Measurements from ENCODE around the gene OR2B2. TPM values are rescaled to one million over a fixed set of nuclear protein-coding genes. Genes with fewer than 3 reads are reported as not detected.
A peak's percentile ranks its signal among the peaks of the same experiment; 100 is the strongest.

OR2B2 gene
- polyA plus RNA-seq, 1 donor from 2014 or later: not detected

GRCh38 chr6:27867945-27868300 lies 44.3 kb downstream of the OR2B2 start:
- Histone ChIP-seq H3K79me2 (replicated peaks; ENCODE audit: insufficient read depth, low read length) (no peaks in the 10 kb centered on the region), H3F3A (ENCODE audit: insufficient read depth, low read length, poor library complexity, severe bottlenecking) (peaks cover 10% of the 10 kb centered on the region), H3K27me3 (ENCODE audit: insufficient read depth, low read depth, low read length) (peaks cover 29% of the 10 kb centered on the region), H3K4me2 (ENCODE audit: low read length) (no peak overlapping the region), H3K9me3 (ENCODE audit: low read length) (no peaks in the 10 kb centered on the region), H4K20me1 (ENCODE audit: insufficient read depth) (no peaks in the 10 kb centered on the region), H3K4me3 (ENCODE audit: low read length) (peak overlapping the region; percentile 81), H3K9me2 (ENCODE audit: insufficient read depth, low read length) (no peaks in the 10 kb centered on the region), H3K36me3 (ENCODE audit: insufficient read depth, low read length) (no peaks in the 10 kb centered on the region), H3K9ac (ENCODE audit: low read length) (no peak overlapping the region), H3K27ac (ENCODE audit: low read length) (no peak overlapping the region), H2AFZ (ENCODE audit: low read depth, low read length) (no peak overlapping the region)
- TF ChIP-seq EP300 (conservative IDR thresholded peaks at IDR 0.05; ENCODE audit: poor library complexity, severe bottlenecking): no peak
- TF ChIP-seq EZH2 (IDR thresholded peaks at IDR 0.05; ENCODE audit: borderline replicate concordance, insufficient read depth, low read length, poor library complexity, severe bottlenecking): no peak
- TF ChIP-seq POLR2AphosphoS5 (IDR thresholded peaks at IDR 0.05): no peak
- TF ChIP-seq MXI1 (conservative IDR thresholded peaks at IDR 0.05; ENCODE audit: poor library complexity, severe bottlenecking): no peak
- no peak for TF ChIP-seq SMC3 (conservative IDR thresholded peaks at IDR 0.05; ENCODE audit: poor library complexity)
- no peak for TF ChIP-seq TAF1 (IDR thresholded peaks at IDR 0.05; ENCODE audit: low read depth)
- no peak for TF ChIP-seq RAD21 (conservative IDR thresholded peaks at IDR 0.05)
- TF ChIP-seq, protein P1, sequence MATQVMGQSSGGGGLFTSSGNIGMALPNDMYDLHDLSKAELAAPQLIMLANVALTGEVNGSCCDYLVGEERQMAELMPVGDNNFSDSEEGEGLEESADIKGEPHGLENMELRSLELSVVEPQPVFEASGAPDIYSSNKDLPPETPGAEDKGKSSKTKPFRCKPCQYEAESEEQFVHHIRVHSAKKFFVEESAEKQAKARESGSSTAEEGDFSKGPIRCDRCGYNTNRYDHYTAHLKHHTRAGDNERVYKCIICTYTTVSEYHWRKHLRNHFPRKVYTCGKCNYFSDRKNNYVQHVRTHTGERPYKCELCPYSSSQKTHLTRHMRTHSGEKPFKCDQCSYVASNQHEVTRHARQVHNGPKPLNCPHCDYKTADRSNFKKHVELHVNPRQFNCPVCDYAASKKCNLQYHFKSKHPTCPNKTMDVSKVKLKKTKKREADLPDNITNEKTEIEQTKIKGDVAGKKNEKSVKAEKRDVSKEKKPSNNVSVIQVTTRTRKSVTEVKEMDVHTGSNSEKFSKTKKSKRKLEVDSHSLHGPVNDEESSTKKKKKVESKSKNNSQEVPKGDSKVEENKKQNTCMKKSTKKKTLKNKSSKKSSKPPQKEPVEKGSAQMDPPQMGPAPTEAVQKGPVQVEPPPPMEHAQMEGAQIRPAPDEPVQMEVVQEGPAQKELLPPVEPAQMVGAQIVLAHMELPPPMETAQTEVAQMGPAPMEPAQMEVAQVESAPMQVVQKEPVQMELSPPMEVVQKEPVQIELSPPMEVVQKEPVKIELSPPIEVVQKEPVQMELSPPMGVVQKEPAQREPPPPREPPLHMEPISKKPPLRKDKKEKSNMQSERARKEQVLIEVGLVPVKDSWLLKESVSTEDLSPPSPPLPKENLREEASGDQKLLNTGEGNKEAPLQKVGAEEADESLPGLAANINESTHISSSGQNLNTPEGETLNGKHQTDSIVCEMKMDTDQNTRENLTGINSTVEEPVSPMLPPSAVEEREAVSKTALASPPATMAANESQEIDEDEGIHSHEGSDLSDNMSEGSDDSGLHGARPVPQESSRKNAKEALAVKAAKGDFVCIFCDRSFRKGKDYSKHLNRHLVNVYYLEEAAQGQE (IDR thresholded peaks at IDR 0.05; ENCODE audit: borderline replicate concordance): no peak
- TF ChIP-seq, protein P2, sequence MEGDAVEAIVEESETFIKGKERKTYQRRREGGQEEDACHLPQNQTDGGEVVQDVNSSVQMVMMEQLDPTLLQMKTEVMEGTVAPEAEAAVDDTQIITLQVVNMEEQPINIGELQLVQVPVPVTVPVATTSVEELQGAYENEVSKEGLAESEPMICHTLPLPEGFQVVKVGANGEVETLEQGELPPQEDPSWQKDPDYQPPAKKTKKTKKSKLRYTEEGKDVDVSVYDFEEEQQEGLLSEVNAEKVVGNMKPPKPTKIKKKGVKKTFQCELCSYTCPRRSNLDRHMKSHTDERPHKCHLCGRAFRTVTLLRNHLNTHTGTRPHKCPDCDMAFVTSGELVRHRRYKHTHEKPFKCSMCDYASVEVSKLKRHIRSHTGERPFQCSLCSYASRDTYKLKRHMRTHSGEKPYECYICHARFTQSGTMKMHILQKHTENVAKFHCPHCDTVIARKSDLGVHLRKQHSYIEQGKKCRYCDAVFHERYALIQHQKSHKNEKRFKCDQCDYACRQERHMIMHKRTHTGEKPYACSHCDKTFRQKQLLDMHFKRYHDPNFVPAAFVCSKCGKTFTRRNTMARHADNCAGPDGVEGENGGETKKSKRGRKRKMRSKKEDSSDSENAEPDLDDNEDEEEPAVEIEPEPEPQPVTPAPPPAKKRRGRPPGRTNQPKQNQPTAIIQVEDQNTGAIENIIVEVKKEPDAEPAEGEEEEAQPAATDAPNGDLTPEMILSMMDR (IDR thresholded peaks at IDR 0.05; ENCODE audit: poor library complexity, severe bottlenecking): no peak

- Histone ChIP-seq H3K36me3 (ENCODE audit: insufficient read depth, low read length) (no peaks in the 10 kb centered on the region), H3F3A (ENCODE audit: insufficient read depth, low read length, poor library complexity, severe bottlenecking) (peaks cover 10% of the 10 kb centered on the region), H3K27me3 (ENCODE audit: insufficient read depth, low read depth, low read length) (peaks cover 23% of the 10 kb centered on the region), H4K20me1 (ENCODE audit: insufficient read depth) (no peaks in the 10 kb centered on the region), H3K4me3 (ENCODE audit: low read length) (peak overlapping the region; percentile 81), H3K79me2 (replicated peaks; ENCODE audit: insufficient read depth, low read length) (no peaks in the 10 kb centered on the region), H3K9me3 (ENCODE audit: low read length) (no peaks in the 10 kb centered on the region), H3K4me2 (ENCODE audit: low read length) (peak overlapping the region; percentile 97), H3K27ac (ENCODE audit: low read length) (no peak overlapping the region), H3K9me2 (ENCODE audit: insufficient read depth, low read length) (no peaks in the 10 kb centered on the region), H3K9ac (ENCODE audit: low read length) (no peak overlapping the region), H2AFZ (ENCODE audit: low read depth, low read length) (no peak overlapping the region)
- TF ChIP-seq, protein P2 (IDR thresholded peaks at IDR 0.05; ENCODE audit: poor library complexity, severe bottlenecking): no peak
- peak; percentile 9 for TF ChIP-seq MXI1 (conservative IDR thresholded peaks at IDR 0.05; ENCODE audit: poor library complexity, severe bottlenecking)
These were observed 44.9 kb downstream of the OR2B2 start for GRCh38 chr6:27867051-27867944.

All from neural cell (in vitro differentiated cells).